GM12878 (cell line): ENCODE measurements around the gene GRK5. TPM values are rescaled to one million over a fixed set of nuclear protein-coding genes. Genes with fewer than 3 reads are reported as not detected.

Experiments used
- ATAC-seq: fragments of 200-7000 bp; cut with Tn5 transposase; 3 replicates; pipeline ENCODE4 v1.9.1; 2020; ENCODE audit warnings: mild to moderate bottlenecking, moderate library complexity
- BruUV-seq: library from RNA; stranded (reverse); fragments of 400-500 nt; replicated peaks from 2 replicates; lab custom pipeline; 2021; lab: Mats Ljungman, UMichigan
- CTCF ChIA-PET: fragments of 300-600 bp; sonication (Branson Sonifier 250); formaldehyde crosslinking; extraction: SDS; loops from one replicate; lab custom pipeline; 2021; ENCODE audit warnings: inconsistent platforms; lab: Yijun Ruan, JAX
- POLR2A ChIA-PET: fragments of 350-600 bp; formaldehyde crosslinking; extraction: SDS; loops from one replicate; lab custom pipeline; 2021; ENCODE audit warnings: inconsistent platforms; lab: Charles Lee
- RAD21 ChIA-PET: fragments of 300-600 bp; sonication (Branson Sonifier 250); formaldehyde crosslinking; loops from one replicate; lab custom pipeline; 2023; ENCODE audit warnings: antibody characterized with exemption; ENCODE audit not compliant: unreplicated experiment; lab: Charles Lee
- SMC1A ChIA-PET: fragments of 300-600 bp; sonication (Branson Sonifier 250); formaldehyde crosslinking; loops from one replicate; lab custom pipeline; 2023; ENCODE audit not compliant: unreplicated experiment, uncharacterized antibody; lab: Charles Lee
- DNase-seq: peaks from one replicate; pipeline ENCODE4 v3.0.0-alpha.2; 2011; ENCODE audit warnings: low read depth, low spot score
- FAIRE-seq: peaks from 3 replicates; lab custom pipeline; 2011; peaks lifted over from hg19 to GRCh38; lab: Jason Lieb, UNC
- H2AFZ ChIP-seq: 2 replicates; pipeline ENCODE4 v1.6.0; 2011; ENCODE audit warnings: low read depth, low read length, control low read depth; ENCODE audit not compliant: control insufficient read depth
- H3K27ac ChIP-seq: 2 replicates; pipeline ENCODE4 v1.5.1; 2011; ENCODE audit warnings: control low read depth; ENCODE audit not compliant: control insufficient read depth, insufficient read depth
- H3K27me3 ChIP-seq, 2 experiments: replicated peaks in 1 of 2; 2 replicates each; pipeline versions ENCODE4 v1.6.0 to v1.6.1; 2011; ENCODE audit warnings: low read length in 1 of 2; ENCODE audit not compliant: control insufficient read depth in 2 of 2, insufficient read depth in 2 of 2
- H3K36me3 ChIP-seq, 2 experiments: 2 replicates each; pipeline ENCODE4 v1.5.1; 2011; ENCODE audit warnings: low read length in 1 of 2; ENCODE audit not compliant: control insufficient read depth in 2 of 2, insufficient read depth in 2 of 2
- H3K4me1 ChIP-seq: 2 replicates; pipeline ENCODE4 v1.6.1; 2011; ENCODE audit warnings: mild to moderate bottlenecking, low read length, moderate library complexity, mixed read lengths; ENCODE audit not compliant: control insufficient read depth, insufficient read depth
- H3K4me2 ChIP-seq: 2 replicates; pipeline ENCODE4 v1.6.0; 2011; ENCODE audit warnings: control low read depth; ENCODE audit not compliant: control insufficient read depth, insufficient read depth
- H3K4me3 ChIP-seq: fragments of 200-600 bp; sonication (generic); 2 replicates; pipeline ENCODE4 v1.5.1; 2016
- H3K79me2 ChIP-seq: 2 replicates; pipeline ENCODE4 v1.6.0; 2011; ENCODE audit warnings: low read length; ENCODE audit not compliant: control insufficient read depth, insufficient read depth
- H3K9ac ChIP-seq: 2 replicates; pipeline ENCODE4 v1.8.0; 2011; ENCODE audit warnings: low read length, control low read depth, mixed read lengths; ENCODE audit not compliant: control insufficient read depth, insufficient read depth
- H3K9me3 ChIP-seq: replicated peaks from 3 replicates; pipeline ENCODE4 v1.5.1; 2011; ENCODE audit warnings: mild to moderate bottlenecking, low read length; ENCODE audit not compliant: control insufficient read depth, insufficient read depth
- H4K20me1 ChIP-seq: 2 replicates; pipeline ENCODE4 v1.6.0; 2011; ENCODE audit not compliant: control insufficient read depth, insufficient read depth
- CHD4 ChIP-seq: fragments of 200-600 bp; sonication (generic); IDR thresholded peaks from 2 replicates; pipeline ENCODE4 v1.6.1; 2016; ENCODE audit warnings: mild to moderate bottlenecking
- CREB1 ChIP-seq: IDR thresholded peaks from 2 replicates; pipeline ENCODE4 v1.6.1; 2012; ENCODE audit warnings: low read depth, mild to moderate bottlenecking, inconsistent platforms
- ETV6 ChIP-seq, 2 experiments: fragments of 450-650 bp in 1 of 2; IDR thresholded peaks in 1 of 2; conservative IDR thresholded peaks in 1 of 2; 2 replicates each; pipeline ENCODE4 v1.6.1; 2014; ENCODE audit warnings: antibody characterized with exemption in 1 of 2, borderline replicate concordance in 1 of 2, low read depth in 1 of 2, mild to moderate bottlenecking in 1 of 2, moderate library complexity in 1 of 2
- FOXM1 ChIP-seq: IDR thresholded peaks from 2 replicates; pipeline ENCODE4 v1.6.1; 2012; ENCODE audit warnings: low read depth, mild to moderate bottlenecking, inconsistent platforms, low read length, moderate library complexity
- KDM1A ChIP-seq: fragments of 200-600 bp; sonication (generic); IDR thresholded peaks from 2 replicates; pipeline ENCODE4 v1.6.1; 2016; ENCODE audit warnings: borderline replicate concordance
- MTA2 ChIP-seq: fragments of 450-650 bp; IDR thresholded peaks from 2 replicates; pipeline ENCODE4 v1.6.1; 2016; ENCODE audit warnings: low read depth, mild to moderate bottlenecking, moderate library complexity
- NFXL1 ChIP-seq: fragments of 450-650 bp; IDR thresholded peaks from 2 replicates; pipeline ENCODE4 v1.6.1; 2017; ENCODE audit warnings: antibody characterized with exemption, mild to moderate bottlenecking, borderline replicate concordance
- SPI1 ChIP-seq: IDR thresholded peaks from 2 replicates; pipeline ENCODE4 v1.6.1; 2011; ENCODE audit warnings: low read depth, mild to moderate bottlenecking, low read length, moderate library complexity, borderline replicate concordance; ENCODE audit not compliant: insufficient read depth
- TCF3 ChIP-seq: IDR thresholded peaks from 2 replicates; pipeline ENCODE4 v1.6.1; 2012; ENCODE audit warnings: low read depth, mild to moderate bottlenecking, low read length, borderline replicate concordance; ENCODE audit not compliant: insufficient read depth
- ZZZ3 ChIP-seq: IDR thresholded peaks from 2 replicates; pipeline ENCODE4 v1.6.1; 2011; ENCODE audit warnings: low read depth; ENCODE audit not compliant: control insufficient read depth, insufficient read length
- WGBS: methylation state at CpG from one replicate; pipeline ENCODE4 v1.1.6; 2016; ENCODE audit warnings: low lambda C conversion rate; ENCODE audit not compliant: insufficient replicate concordance, insufficient coverage; ENCODE audit errors: missing lambda C conversion rate; 5-methylcytosine and 5-hydroxymethylcytosine counted together
- in situ Hi-C: fragments of 300-500 bp; cut with MboI; formaldehyde crosslinking; loops from 9 replicates; pipeline ENCODE4 v1.14.3; 2018; ENCODE audit warnings: mixed read lengths
- intact Hi-C: fragments of 100-400 bp; cut with micrococcal nuclease; formaldehyde crosslinking; loops from one replicate; pipeline ENCODE4 v1.14.2; 2022; ENCODE audit not compliant: unreplicated experiment
- polyA plus RNA-seq, 11 experiments: library from polyadenylated mRNA; depleted of rRNA in 4 of 11; unstranded in 6 of 11; stranded (reverse) in 5 of 11; fragments of >200 nt; fragmentation: Nextera tagmentation in 4 of 11; fragmentation: Illumina TruSeq in 1 of 11; extraction: Ambion mirVana in 4 of 11; extraction: Trizol in 1 of 11; gene quantifications; 1 replicate in 1 of 11; 2 replicates in 10 of 11; pipeline versions ENCODE4 v1.2.1 to v1.2.3, GENCODE V29; 2011 to 2016; ENCODE audit warnings: inconsistent platforms in 2 of 11, missing spikeins in 2 of 11, low read depth in 1 of 11
- total RNA-seq, 4 experiments: library from RNA; depleted of rRNA in 3 of 4; stranded (reverse); fragments of >200 nt in 3 of 4; fragmentation: Illumina TruSeq in 1 of 4; extraction: Trizol in 1 of 4; gene quantifications; 2 replicates each; pipeline versions ENCODE4 v1.2.1 to v1.2.3, GENCODE V29; 2013 to 2021
- TF ChIP-seq, protein P1 (sequence below): fragments of 150-350 bp; IDR thresholded peaks from 2 replicates; pipeline ENCODE4 v1.6.1; 2014; ENCODE audit warnings: mild to moderate bottlenecking, low read depth, low read length
- TF ChIP-seq, protein P2 (sequence below): fragments of 450-650 bp; formaldehyde crosslinking; IDR thresholded peaks from 2 replicates; pipeline ENCODE4 v1.4.0; 2020; ENCODE audit warnings: mild to moderate bottlenecking, moderate library complexity

GRK5 gene
- total and polyA plus RNA-seq, 10 of the 15 experiments (the other 5 are each of a cell fraction or from before 2014, with no cell fraction given), result 0.11 to 22.1 (median 10.0) TPM

DNA sequence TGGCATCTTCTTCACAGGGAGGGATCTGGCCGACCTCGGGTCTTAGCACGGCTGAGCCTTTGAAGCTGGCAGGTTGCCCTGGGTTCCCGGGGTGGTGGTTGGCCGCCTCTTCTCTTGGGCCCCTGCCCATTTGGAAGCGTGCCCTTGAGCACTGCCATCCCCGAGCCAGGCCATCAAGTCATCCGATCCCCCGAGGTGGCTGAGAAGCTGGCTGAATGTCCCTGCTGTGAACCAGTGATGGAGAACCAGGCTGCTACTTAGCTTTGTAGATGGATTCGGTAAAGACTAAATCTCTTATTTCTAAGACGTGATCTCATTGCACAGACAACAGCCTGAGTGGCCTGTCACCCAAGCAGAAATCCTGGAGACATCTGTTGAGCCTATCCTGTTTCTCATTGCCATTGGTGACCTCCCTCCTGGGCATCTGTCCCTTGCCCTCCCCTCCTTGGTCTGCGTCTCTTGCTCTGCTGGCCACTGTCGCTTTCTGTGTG, 74.3 kb downstream of the GRK5 start:
- Histone ChIP-seq H4K20me1 (no peaks in the 10 kb centered on the region), H3K27me3 (no peaks in the 10 kb centered on the region), H3K9ac (no peak overlapping the region), H3K36me3 (no peaks in the 10 kb centered on the region), H3K27ac (no peak overlapping the region), H3K4me2 (no peak overlapping the region), H3K79me2 (peaks cover 8% of the 10 kb centered on the region; the same call in 1 of the 2 replicates), H3K4me1 (peaks cover 27% of the 10 kb centered on the region), H3K9me3 (no peaks in the 10 kb centered on the region), H2AFZ (no peak overlapping the region), H3K4me3 (no peak overlapping the region)
- no peak for ATAC-seq
- ChIA-PET CTCF (no interaction called here), SMC1A (no interaction called here), RAD21 (no interaction called here), POLR2A (no interaction called here)
- in situ Hi-C loops, result no loop called here
- WGBS, result 89% methylated on average over 13 of the region's 13 CpGs
- no peak for DNase-seq
- TF ChIP-seq TCF3 (no peak), SPI1 (no peak)
- intact Hi-C loops, result no loop called here
- FAIRE-seq, result no peak
- BruUV-seq, result no TSS peak

DNA sequence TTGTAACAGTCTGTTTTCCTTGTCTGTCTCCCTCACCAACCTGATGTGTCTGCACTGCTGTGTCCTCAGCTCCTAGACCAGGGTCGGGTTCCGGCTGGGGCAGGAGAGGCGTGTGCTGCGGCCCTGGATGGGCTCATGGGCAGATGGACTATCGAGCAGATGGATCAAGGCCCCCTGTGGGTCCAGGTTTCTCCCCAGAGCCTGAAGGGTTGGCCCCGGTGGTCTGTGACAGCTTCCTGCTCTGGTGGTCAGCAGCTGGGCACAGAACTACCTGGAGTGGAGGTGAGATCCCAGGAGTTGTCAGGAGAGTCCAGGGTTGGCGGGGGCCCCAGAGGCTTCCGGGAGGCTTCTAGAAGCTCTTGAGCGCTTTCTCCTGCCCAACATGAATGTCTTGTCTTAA, 75.1 kb downstream of the GRK5 start:
- Histone ChIP-seq H3K9ac (no peak overlapping the region), H3K4me2 (no peak overlapping the region), H2AFZ (no peak overlapping the region), H4K20me1 (no peaks in the 10 kb centered on the region), H3K4me1 (peaks cover 27% of the 10 kb centered on the region), H3K9me3 (no peaks in the 10 kb centered on the region), H3K27ac (no peak overlapping the region), H3K27me3 (no peaks in the 10 kb centered on the region), H3K4me3 (no peak overlapping the region), H3K36me3 (no peaks in the 10 kb centered on the region), H3K79me2 (peaks cover 8% of the 10 kb centered on the region)
- intact Hi-C loops (no loop called here), in situ Hi-C loops (no loop called here)
- no peak for FAIRE-seq
- CTCF ChIA-PET, result no interaction called here
- POLR2A ChIA-PET, result interaction anchor here (0.7 to 1.0 kb wide), 2 partner anchors 24 to 27 kb away, joined by 3 read pairs; no protein-coding TSS in a partner anchor
- BruUV-seq, result no TSS peak
- RAD21 ChIA-PET, result interaction anchor here (1.0 kb wide), 1 partner anchor 14 kb away, joined by 3 read pairs; no protein-coding TSS in a partner anchor
- no peak for ATAC-seq
- WGBS, result 83% methylated on average over 9 of the region's 9 CpGs
- DNase-seq, result no peak
- SMC1A ChIA-PET, result interaction anchor here (2.0 kb wide), 1 partner anchor 11 kb away, joined by 6 read pairs; no protein-coding TSS in a partner anchor
- TF ChIP-seq CHD4, result no peak
- no peak for TF ChIP-seq ETV6 (conservative IDR thresholded peaks at IDR 0.05 in 1 of 2, IDR thresholded peaks at IDR 0.05 in 1 of 2; ENCODE audit: borderline replicate concordance in 1 of 2, low read depth in 1 of 2)
- TF ChIP-seq, protein P1, sequence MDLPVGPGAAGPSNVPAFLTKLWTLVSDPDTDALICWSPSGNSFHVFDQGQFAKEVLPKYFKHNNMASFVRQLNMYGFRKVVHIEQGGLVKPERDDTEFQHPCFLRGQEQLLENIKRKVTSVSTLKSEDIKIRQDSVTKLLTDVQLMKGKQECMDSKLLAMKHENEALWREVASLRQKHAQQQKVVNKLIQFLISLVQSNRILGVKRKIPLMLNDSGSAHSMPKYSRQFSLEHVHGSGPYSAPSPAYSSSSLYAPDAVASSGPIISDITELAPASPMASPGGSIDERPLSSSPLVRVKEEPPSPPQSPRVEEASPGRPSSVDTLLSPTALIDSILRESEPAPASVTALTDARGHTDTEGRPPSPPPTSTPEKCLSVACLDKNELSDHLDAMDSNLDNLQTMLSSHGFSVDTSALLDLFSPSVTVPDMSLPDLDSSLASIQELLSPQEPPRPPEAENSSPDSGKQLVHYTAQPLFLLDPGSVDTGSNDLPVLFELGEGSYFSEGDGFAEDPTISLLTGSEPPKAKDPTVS, result no peak
- TF ChIP-seq CREB1, result no peak
- TF ChIP-seq, protein P2, sequence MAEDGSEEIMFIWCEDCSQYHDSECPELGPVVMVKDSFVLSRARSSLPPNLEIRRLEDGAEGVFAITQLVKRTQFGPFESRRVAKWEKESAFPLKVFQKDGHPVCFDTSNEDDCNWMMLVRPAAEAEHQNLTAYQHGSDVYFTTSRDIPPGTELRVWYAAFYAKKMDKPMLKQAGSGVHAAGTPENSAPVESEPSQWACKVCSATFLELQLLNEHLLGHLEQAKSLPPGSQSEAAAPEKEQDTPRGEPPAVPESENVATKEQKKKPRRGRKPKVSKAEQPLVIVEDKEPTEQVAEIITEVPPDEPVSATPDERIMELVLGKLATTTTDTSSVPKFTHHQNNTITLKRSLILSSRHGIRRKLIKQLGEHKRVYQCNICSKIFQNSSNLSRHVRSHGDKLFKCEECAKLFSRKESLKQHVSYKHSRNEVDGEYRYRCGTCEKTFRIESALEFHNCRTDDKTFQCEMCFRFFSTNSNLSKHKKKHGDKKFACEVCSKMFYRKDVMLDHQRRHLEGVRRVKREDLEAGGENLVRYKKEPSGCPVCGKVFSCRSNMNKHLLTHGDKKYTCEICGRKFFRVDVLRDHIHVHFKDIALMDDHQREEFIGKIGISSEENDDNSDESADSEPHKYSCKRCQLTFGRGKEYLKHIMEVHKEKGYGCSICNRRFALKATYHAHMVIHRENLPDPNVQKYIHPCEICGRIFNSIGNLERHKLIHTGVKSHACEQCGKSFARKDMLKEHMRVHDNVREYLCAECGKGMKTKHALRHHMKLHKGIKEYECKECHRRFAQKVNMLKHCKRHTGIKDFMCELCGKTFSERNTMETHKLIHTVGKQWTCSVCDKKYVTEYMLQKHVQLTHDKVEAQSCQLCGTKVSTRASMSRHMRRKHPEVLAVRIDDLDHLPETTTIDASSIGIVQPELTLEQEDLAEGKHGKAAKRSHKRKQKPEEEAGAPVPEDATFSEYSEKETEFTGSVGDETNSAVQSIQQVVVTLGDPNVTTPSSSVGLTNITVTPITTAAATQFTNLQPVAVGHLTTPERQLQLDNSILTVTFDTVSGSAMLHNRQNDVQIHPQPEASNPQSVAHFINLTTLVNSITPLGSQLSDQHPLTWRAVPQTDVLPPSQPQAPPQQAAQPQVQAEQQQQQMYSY (CRISPR knock-in tag), result no peak
- no peak for TF ChIP-seq FOXM1
- TF ChIP-seq MTA2, result no peak
- no peak for TF ChIP-seq ZZZ3
- TF ChIP-seq NFXL1, result no peak
- no peak for TF ChIP-seq KDM1A
